Measurements from ENCODE around the gene SDS. TPM values are rescaled to one million over a fixed set of nuclear protein-coding genes. Genes with fewer than 3 reads are reported as not detected.

The SDS gene, protein sequence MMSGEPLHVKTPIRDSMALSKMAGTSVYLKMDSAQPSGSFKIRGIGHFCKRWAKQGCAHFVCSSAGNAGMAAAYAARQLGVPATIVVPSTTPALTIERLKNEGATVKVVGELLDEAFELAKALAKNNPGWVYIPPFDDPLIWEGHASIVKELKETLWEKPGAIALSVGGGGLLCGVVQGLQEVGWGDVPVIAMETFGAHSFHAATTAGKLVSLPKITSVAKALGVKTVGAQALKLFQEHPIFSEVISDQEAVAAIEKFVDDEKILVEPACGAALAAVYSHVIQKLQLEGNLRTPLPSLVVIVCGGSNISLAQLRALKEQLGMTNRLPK
- total RNA-seq (10 to 100 TPM in 1 of 2 donors, under 1 TPM in 1; 0.65 to 70.4 TPM), polyA plus RNA-seq (100 to 1,000 TPM in 1 of 2 donors, 10 to 100 TPM in 1; 85.3 to 433 TPM)

DNA sequence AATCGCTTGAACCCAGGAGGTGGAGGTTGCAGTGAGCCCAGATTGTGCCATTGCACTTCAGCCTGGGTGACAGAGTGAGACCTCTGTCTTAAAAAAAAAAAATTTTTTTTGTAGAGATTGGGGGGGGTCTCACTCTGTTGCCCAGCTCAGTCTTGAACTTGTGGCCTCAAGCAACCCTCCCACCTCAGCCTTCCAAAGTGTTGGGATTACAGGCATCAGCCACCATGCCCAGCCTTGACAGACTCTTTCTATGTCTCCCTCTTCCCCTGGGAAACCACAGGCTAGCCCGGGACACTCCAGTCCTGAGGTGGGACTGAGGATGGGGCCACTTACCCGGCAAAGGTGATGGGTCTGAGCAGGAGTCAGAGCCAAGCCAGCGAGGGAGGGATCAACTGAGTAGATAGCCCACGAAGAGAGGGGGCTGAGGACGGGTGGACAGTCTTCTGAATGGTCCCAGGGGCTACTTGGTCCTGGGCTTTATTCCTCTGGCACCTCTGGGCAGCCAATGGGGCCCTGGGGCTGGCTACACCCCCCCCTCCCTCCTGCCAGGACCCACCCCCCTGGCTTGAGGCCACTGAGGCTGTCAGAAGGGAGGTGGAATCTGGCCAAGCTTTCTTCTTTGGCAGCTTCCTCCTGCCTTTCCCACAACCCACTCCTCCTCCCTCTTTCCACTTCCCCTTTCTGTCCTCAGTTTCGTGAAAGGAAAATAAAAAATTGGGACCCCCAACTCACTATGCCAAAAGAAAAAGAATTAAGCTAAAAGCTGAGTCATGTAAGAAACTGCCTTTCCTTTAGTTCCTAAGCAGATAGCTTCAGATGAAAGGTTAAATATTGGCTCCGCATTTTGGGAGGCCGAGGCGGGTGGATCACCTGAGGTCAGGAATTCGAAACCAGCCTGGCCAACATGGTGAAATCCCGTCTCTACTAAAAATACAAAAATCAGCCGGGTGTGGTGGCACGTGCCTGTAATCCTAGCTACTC, at the start of gene SDS:
Gene SDS (minus strand): TSS at position 453 of the 981 bp plus-strand sequence. CDS start 4,179 bp downstream, outside the sequence.
- Histone ChIP-seq H3K36me3 (ENCODE audit: control insufficient read depth in 4 of 4, insufficient read depth in 3 of 4, low read depth in 1 of 4, low read length in 3 of 4) (peaks cover 0 to 13% (median 10%) of the 10 kb centered on the region in 4 donors), H3K4me1 (ENCODE audit: control insufficient read depth in 4 of 4, insufficient read depth in 4 of 4, low read length in 3 of 4) (peaks cover 8 to 26% (median 19%) of the 10 kb centered on the region in 4 donors), H3K9ac (ENCODE audit: low read depth in 1 of 2, low read length in 2 of 2) (peak within 1 kb of the TSS; percentile 71 to 80), H3K27me3 (ENCODE audit: control insufficient read depth in 4 of 4, insufficient read depth in 4 of 4, low read length in 3 of 4) (no peaks in the 10 kb centered on the region), H3K4me3 (ENCODE audit: low read depth in 1 of 3, low read length in 3 of 3) (peak within 1 kb of the TSS; percentile 55 to 96 (median 74)), H3K9me3 (ENCODE audit: control insufficient read depth in 4 of 4, low read length in 3 of 4) (no peaks in the 10 kb centered on the region), H3K27ac (ENCODE audit: low read depth in 1 of 2, low read length in 2 of 2) (peak within 1 kb of the TSS; percentile 57 to 86)
- no peak for DNase-seq (ENCODE audit: low spot score)
- TF ChIP-seq JUND (IDR thresholded peaks at IDR 0.05) (peak; percentile 10 to 26), HNF4G (IDR thresholded peaks at IDR 0.05) (no peak), FOXA2 (IDR thresholded peaks at IDR 0.05) (no peak), TAF1 (conservative IDR thresholded peaks at IDR 0.05) (peak; percentile 92), RXRA (IDR thresholded peaks at IDR 0.05) (peak; percentile 86 to 90), FOXA1 (IDR thresholded peaks at IDR 0.05) (peak; percentile 6), RAD21 (IDR thresholded peaks at IDR 0.05) (peak in 1 of 2 donors; percentile 18), YY1 (IDR thresholded peaks at IDR 0.05) (peak; percentile 62), GABPA (IDR thresholded peaks at IDR 0.05 in 1 of 2, conservative IDR thresholded peaks at IDR 0.05 in 1 of 2) (peak in 1 of 2 donors; percentile 48), HNF4A (conservative IDR thresholded peaks at IDR 0.05) (peak; percentile 5 to 49), SP1 (IDR thresholded peaks at IDR 0.05) (peak; percentile 71), NR2F2 (IDR thresholded peaks at IDR 0.05) (no peak), EGR1 (IDR thresholded peaks at IDR 0.05; ENCODE audit: low read depth in 2 of 2) (peak; percentile 35 to 69)
- TF ChIP-seq, protein P1, sequence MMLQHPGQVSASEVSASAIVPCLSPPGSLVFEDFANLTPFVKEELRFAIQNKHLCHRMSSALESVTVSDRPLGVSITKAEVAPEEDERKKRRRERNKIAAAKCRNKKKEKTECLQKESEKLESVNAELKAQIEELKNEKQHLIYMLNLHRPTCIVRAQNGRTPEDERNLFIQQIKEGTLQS (IDR thresholded peaks at IDR 0.05): no peak
- TF ChIP-seq, protein P2, sequence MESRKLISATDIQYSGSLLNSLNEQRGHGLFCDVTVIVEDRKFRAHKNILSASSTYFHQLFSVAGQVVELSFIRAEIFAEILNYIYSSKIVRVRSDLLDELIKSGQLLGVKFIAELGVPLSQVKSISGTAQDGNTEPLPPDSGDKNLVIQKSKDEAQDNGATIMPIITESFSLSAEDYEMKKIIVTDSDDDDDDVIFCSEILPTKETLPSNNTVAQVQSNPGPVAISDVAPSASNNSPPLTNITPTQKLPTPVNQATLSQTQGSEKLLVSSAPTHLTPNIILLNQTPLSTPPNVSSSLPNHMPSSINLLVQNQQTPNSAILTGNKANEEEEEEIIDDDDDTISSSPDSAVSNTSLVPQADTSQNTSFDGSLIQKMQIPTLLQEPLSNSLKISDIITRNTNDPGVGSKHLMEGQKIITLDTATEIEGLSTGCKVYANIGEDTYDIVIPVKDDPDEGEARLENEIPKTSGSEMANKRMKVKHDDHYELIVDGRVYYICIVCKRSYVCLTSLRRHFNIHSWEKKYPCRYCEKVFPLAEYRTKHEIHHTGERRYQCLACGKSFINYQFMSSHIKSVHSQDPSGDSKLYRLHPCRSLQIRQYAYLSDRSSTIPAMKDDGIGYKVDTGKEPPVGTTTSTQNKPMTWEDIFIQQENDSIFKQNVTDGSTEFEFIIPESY (IDR thresholded peaks at IDR 0.05): peak; percentile 49
- TF ChIP-seq, protein P3, sequence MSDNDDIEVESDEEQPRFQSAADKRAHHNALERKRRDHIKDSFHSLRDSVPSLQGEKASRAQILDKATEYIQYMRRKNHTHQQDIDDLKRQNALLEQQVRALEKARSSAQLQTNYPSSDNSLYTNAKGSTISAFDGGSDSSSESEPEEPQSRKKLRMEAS (IDR thresholded peaks at IDR 0.05): no peak
- TF ChIP-seq, protein P4, sequence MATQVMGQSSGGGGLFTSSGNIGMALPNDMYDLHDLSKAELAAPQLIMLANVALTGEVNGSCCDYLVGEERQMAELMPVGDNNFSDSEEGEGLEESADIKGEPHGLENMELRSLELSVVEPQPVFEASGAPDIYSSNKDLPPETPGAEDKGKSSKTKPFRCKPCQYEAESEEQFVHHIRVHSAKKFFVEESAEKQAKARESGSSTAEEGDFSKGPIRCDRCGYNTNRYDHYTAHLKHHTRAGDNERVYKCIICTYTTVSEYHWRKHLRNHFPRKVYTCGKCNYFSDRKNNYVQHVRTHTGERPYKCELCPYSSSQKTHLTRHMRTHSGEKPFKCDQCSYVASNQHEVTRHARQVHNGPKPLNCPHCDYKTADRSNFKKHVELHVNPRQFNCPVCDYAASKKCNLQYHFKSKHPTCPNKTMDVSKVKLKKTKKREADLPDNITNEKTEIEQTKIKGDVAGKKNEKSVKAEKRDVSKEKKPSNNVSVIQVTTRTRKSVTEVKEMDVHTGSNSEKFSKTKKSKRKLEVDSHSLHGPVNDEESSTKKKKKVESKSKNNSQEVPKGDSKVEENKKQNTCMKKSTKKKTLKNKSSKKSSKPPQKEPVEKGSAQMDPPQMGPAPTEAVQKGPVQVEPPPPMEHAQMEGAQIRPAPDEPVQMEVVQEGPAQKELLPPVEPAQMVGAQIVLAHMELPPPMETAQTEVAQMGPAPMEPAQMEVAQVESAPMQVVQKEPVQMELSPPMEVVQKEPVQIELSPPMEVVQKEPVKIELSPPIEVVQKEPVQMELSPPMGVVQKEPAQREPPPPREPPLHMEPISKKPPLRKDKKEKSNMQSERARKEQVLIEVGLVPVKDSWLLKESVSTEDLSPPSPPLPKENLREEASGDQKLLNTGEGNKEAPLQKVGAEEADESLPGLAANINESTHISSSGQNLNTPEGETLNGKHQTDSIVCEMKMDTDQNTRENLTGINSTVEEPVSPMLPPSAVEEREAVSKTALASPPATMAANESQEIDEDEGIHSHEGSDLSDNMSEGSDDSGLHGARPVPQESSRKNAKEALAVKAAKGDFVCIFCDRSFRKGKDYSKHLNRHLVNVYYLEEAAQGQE (IDR thresholded peaks at IDR 0.05): peak; percentile 89
- TF ChIP-seq, protein P5, sequence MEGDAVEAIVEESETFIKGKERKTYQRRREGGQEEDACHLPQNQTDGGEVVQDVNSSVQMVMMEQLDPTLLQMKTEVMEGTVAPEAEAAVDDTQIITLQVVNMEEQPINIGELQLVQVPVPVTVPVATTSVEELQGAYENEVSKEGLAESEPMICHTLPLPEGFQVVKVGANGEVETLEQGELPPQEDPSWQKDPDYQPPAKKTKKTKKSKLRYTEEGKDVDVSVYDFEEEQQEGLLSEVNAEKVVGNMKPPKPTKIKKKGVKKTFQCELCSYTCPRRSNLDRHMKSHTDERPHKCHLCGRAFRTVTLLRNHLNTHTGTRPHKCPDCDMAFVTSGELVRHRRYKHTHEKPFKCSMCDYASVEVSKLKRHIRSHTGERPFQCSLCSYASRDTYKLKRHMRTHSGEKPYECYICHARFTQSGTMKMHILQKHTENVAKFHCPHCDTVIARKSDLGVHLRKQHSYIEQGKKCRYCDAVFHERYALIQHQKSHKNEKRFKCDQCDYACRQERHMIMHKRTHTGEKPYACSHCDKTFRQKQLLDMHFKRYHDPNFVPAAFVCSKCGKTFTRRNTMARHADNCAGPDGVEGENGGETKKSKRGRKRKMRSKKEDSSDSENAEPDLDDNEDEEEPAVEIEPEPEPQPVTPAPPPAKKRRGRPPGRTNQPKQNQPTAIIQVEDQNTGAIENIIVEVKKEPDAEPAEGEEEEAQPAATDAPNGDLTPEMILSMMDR (IDR thresholded peaks at IDR 0.05; ENCODE audit: low read depth, low read length, missing input control): no peak
- WGBS: 14% methylated on average over 14 of the region's 14 CpGs
